GM12878 (cell line): ENCODE results near the gene PAPSS2. TPM values are rescaled to one million over a fixed set of nuclear protein-coding genes. Genes with fewer than 3 reads are reported as not detected.

Source experiments
- ATAC-seq: fragments of 200-7000 bp; cut with Tn5 transposase; 3 replicates; pipeline ENCODE4 v1.9.1; 2020; ENCODE audit warnings: mild to moderate bottlenecking, moderate library complexity
- BruUV-seq: library from RNA; stranded (reverse); fragments of 400-500 nt; replicated peaks from 2 replicates; lab custom pipeline; 2021; lab: Mats Ljungman, UMichigan
- CTCF ChIA-PET: fragments of 300-600 bp; sonication (Branson Sonifier 250); formaldehyde crosslinking; extraction: SDS; loops from one replicate; lab custom pipeline; 2021; ENCODE audit warnings: inconsistent platforms; lab: Yijun Ruan, JAX
- POLR2A ChIA-PET: fragments of 350-600 bp; formaldehyde crosslinking; extraction: SDS; loops from one replicate; lab custom pipeline; 2021; ENCODE audit warnings: inconsistent platforms; lab: Charles Lee
- RAD21 ChIA-PET: fragments of 300-600 bp; sonication (Branson Sonifier 250); formaldehyde crosslinking; loops from one replicate; lab custom pipeline; 2023; ENCODE audit warnings: antibody characterized with exemption; ENCODE audit not compliant: unreplicated experiment; lab: Charles Lee
- SMC1A ChIA-PET: fragments of 300-600 bp; sonication (Branson Sonifier 250); formaldehyde crosslinking; loops from one replicate; lab custom pipeline; 2023; ENCODE audit not compliant: unreplicated experiment, uncharacterized antibody; lab: Charles Lee
- DNase-seq: peaks from one replicate; pipeline ENCODE4 v3.0.0-alpha.2; 2011; ENCODE audit warnings: low read depth, low spot score
- FAIRE-seq: peaks from 3 replicates; lab custom pipeline; 2011; peaks lifted over from hg19 to GRCh38; lab: Jason Lieb, UNC
- H2AFZ ChIP-seq: 2 replicates; pipeline ENCODE4 v1.6.0; 2011; ENCODE audit warnings: low read depth, low read length, control low read depth; ENCODE audit not compliant: control insufficient read depth
- H3K27ac ChIP-seq: 2 replicates; pipeline ENCODE4 v1.5.1; 2011; ENCODE audit warnings: control low read depth; ENCODE audit not compliant: control insufficient read depth, insufficient read depth
- H3K27me3 ChIP-seq, 2 experiments: replicated peaks in 1 of 2; 2 replicates each; pipeline versions ENCODE4 v1.6.0 to v1.6.1; 2011; ENCODE audit warnings: low read length in 1 of 2; ENCODE audit not compliant: control insufficient read depth in 2 of 2, insufficient read depth in 2 of 2
- H3K36me3 ChIP-seq, 2 experiments: 2 replicates each; pipeline ENCODE4 v1.5.1; 2011; ENCODE audit warnings: low read length in 1 of 2; ENCODE audit not compliant: control insufficient read depth in 2 of 2, insufficient read depth in 2 of 2
- H3K4me1 ChIP-seq: 2 replicates; pipeline ENCODE4 v1.6.1; 2011; ENCODE audit warnings: mild to moderate bottlenecking, low read length, moderate library complexity, mixed read lengths; ENCODE audit not compliant: control insufficient read depth, insufficient read depth
- H3K4me2 ChIP-seq: 2 replicates; pipeline ENCODE4 v1.6.0; 2011; ENCODE audit warnings: control low read depth; ENCODE audit not compliant: control insufficient read depth, insufficient read depth
- H3K4me3 ChIP-seq: fragments of 200-600 bp; sonication (generic); 2 replicates; pipeline ENCODE4 v1.5.1; 2016
- H3K79me2 ChIP-seq: 2 replicates; pipeline ENCODE4 v1.6.0; 2011; ENCODE audit warnings: low read length; ENCODE audit not compliant: control insufficient read depth, insufficient read depth
- H3K9ac ChIP-seq: 2 replicates; pipeline ENCODE4 v1.8.0; 2011; ENCODE audit warnings: low read length, control low read depth, mixed read lengths; ENCODE audit not compliant: control insufficient read depth, insufficient read depth
- H3K9me3 ChIP-seq: replicated peaks from 3 replicates; pipeline ENCODE4 v1.5.1; 2011; ENCODE audit warnings: mild to moderate bottlenecking, low read length; ENCODE audit not compliant: control insufficient read depth, insufficient read depth
- H4K20me1 ChIP-seq: 2 replicates; pipeline ENCODE4 v1.6.0; 2011; ENCODE audit not compliant: control insufficient read depth, insufficient read depth
- CBFB ChIP-seq: IDR thresholded peaks from 2 replicates; pipeline ENCODE4 v1.6.1; 2016; ENCODE audit warnings: antibody characterized with exemption, low read depth
- HDAC6 ChIP-seq: fragments of 200-600 bp; sonication (generic); IDR thresholded peaks from one replicate; pipeline ENCODE4 v1.8.0; 2017; ENCODE audit warnings: antibody characterized with exemption; ENCODE audit not compliant: unreplicated experiment
- JUNB ChIP-seq: IDR thresholded peaks from 2 replicates; pipeline ENCODE4 v1.6.1; 2016; ENCODE audit warnings: antibody characterized with exemption, mild to moderate bottlenecking
- MEF2A ChIP-seq: IDR thresholded peaks from 2 replicates; pipeline ENCODE4 v1.6.1; 2011; ENCODE audit warnings: low read depth, mild to moderate bottlenecking, low read length, moderate library complexity; ENCODE audit not compliant: insufficient read depth
- RELA ChIP-seq: fragments of 450-650 bp; IDR thresholded peaks from 2 replicates; pipeline ENCODE4 v1.8.0; 2014; ENCODE audit warnings: borderline replicate concordance; ENCODE audit not compliant: partially characterized antibody
- YY1 ChIP-seq: IDR thresholded peaks from 2 replicates; pipeline ENCODE4 v1.6.1; 2011; ENCODE audit warnings: low read depth, mild to moderate bottlenecking, low read length
- WGBS: methylation state at CpG from one replicate; pipeline ENCODE4 v1.1.6; 2016; ENCODE audit warnings: low lambda C conversion rate; ENCODE audit not compliant: insufficient replicate concordance, insufficient coverage; ENCODE audit errors: missing lambda C conversion rate; 5-methylcytosine and 5-hydroxymethylcytosine counted together
- in situ Hi-C: fragments of 300-500 bp; cut with MboI; formaldehyde crosslinking; loops from 9 replicates; pipeline ENCODE4 v1.14.3; 2018; ENCODE audit warnings: mixed read lengths
- intact Hi-C: fragments of 100-400 bp; cut with micrococcal nuclease; formaldehyde crosslinking; loops from one replicate; pipeline ENCODE4 v1.14.2; 2022; ENCODE audit not compliant: unreplicated experiment
- polyA plus RNA-seq, 11 experiments: library from polyadenylated mRNA; depleted of rRNA in 4 of 11; unstranded in 6 of 11; stranded (reverse) in 5 of 11; fragments of >200 nt; fragmentation: Nextera tagmentation in 4 of 11; fragmentation: Illumina TruSeq in 1 of 11; extraction: Ambion mirVana in 4 of 11; extraction: Trizol in 1 of 11; gene quantifications; 1 replicate in 1 of 11; 2 replicates in 10 of 11; pipeline versions ENCODE4 v1.2.1 to v1.2.3, GENCODE V29; 2011 to 2016; ENCODE audit warnings: inconsistent platforms in 2 of 11, missing spikeins in 2 of 11, low read depth in 1 of 11
- total RNA-seq, 4 experiments: library from RNA; depleted of rRNA in 3 of 4; stranded (reverse); fragments of >200 nt in 3 of 4; fragmentation: Illumina TruSeq in 1 of 4; extraction: Trizol in 1 of 4; gene quantifications; 2 replicates each; pipeline versions ENCODE4 v1.2.1 to v1.2.3, GENCODE V29; 2013 to 2021
- TF ChIP-seq, protein P1 (sequence below): fragments of 450-650 bp; formaldehyde crosslinking; IDR thresholded peaks from 2 replicates; pipeline ENCODE4 v1.4.0; 2022; ENCODE audit warnings: mild to moderate bottlenecking, moderate library complexity

PAPSS2 gene
- total and polyA plus RNA-seq, 10 of the 15 experiments (the other 5 are each of a cell fraction or from before 2014, with no cell fraction given), result 0.15 to 2.1 (median 0.37) TPM

DNA sequence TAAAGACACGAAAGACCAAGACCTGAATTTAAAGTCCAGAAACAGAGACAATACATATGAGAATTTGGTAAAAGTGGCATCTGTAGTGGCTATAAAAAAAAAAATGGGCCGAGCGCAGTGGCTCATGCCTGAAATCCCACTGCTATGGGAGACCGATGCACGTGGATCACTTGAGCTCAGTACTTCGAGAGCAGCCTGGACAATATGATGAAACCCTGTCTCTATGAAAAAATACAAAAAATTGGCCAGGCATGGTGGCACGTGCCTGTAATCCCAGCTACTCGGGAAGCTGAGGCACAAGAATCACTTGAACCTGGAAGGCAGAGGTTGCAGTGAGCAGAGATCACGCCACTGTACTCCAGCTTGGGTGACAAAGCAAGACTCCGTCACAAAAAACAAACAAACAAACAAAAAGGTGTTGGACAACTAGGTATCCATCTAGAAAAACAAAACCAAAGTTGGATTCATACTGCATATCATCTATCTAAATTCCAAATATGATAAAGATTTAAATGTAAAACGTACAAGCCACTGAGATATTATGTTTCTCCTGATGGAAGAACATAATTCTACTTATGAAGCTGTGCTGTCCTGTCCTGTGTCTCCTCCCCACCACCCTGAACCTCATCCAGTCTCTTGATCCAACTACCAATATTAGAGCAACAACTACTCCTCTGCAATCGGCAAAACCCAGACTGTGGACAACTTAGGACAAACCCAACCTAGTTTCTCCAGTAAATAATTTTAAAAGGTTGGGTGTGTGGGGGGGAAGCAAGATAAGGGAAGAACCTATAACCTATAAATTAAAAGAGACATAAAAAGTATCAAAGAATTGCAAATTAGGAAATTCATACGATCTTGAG is 104.6 kb downstream of the PAPSS2 start:
- DNase-seq (no peak), ATAC-seq (no peak), FAIRE-seq (no peak)
- H3K4me1 ChIP-seq, result no peaks in the 10 kb centered on the region
- H3K36me3 ChIP-seq, result peaks cover 1 to 13% of the 10 kb centered on the region in 2 experiments; a peak in 3 of 4 replicates
- H3K79me2 ChIP-seq, result no peaks in the 10 kb centered on the region
- in situ Hi-C loops, result no loop called here
- ChIA-PET POLR2A (no interaction called here), CTCF (no interaction called here), RAD21 (no interaction called here), SMC1A (no interaction called here)
- no peak overlapping the region for H3K27ac ChIP-seq
- no peak overlapping the region for H3K9ac ChIP-seq
- no peak for TF ChIP-seq MEF2A
- TF ChIP-seq, protein P1, sequence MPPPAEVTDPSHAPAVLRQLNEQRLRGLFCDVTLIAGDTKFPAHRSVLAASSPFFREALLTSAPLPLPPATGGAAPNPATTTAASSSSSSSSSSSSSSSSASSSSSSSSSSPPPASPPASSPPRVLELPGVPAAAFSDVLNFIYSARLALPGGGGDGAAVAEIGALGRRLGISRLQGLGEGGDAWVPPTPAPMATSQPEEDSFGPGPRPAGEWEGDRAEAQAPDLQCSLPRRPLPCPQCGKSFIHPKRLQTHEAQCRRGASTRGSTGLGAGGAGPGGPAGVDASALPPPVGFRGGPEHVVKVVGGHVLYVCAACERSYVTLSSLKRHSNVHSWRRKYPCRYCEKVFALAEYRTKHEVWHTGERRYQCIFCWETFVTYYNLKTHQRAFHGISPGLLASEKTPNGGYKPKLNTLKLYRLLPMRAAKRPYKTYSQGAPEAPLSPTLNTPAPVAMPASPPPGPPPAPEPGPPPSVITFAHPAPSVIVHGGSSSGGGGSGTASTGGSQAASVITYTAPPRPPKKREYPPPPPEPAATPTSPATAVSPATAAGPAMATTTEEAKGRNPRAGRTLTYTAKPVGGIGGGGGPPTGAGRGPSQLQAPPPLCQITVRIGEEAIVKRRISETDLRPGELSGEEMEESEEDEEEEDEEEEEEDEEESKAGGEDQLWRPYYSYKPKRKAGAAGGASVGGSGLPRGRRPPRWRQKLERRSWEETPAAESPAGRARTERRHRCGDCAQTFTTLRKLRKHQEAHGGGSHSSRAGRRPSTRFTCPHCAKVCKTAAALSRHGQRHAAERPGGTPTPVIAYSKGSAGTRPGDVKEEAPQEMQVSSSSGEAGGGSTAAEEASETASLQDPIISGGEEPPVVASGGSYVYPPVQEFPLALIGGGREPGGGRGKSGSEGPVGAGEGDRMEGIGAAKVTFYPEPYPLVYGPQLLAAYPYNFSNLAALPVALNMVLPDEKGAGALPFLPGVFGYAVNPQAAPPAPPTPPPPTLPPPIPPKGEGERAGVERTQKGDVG (CRISPR knock-in tag), result no peak
- no peak for TF ChIP-seq YY1
- TF ChIP-seq CBFB, result no peak
- TF ChIP-seq JUNB, result no peak
- TF ChIP-seq HDAC6, result no peak
- TF ChIP-seq RELA, result no peak
- H3K4me2 ChIP-seq, result no peak overlapping the region
- H4K20me1 ChIP-seq, result no peaks in the 10 kb centered on the region
- no peaks in the 10 kb centered on the region for H3K27me3 ChIP-seq
- BruUV-seq, result no TSS peak
- no peak overlapping the region for H2AFZ ChIP-seq
- no peaks in the 10 kb centered on the region for H3K9me3 ChIP-seq
- 93% methylated on average over 13 of the region's 13 CpGs for WGBS
- no peak overlapping the region for H3K4me3 ChIP-seq
- intact Hi-C loops, result no loop called here
